Measurements from ENCODE around the gene ATP6V1D. TPM values are rescaled to one million over a fixed set of nuclear protein-coding genes. Genes with fewer than 3 reads are reported as not detected.
"Not testable (repeated sequence)": the region's sequence is repeated elsewhere in the genome, so short reads cannot be mapped to it uniquely, and the experiment has no call there.

ATP6V1D gene
- 96.3 TPM for total RNA-seq

DNA sequence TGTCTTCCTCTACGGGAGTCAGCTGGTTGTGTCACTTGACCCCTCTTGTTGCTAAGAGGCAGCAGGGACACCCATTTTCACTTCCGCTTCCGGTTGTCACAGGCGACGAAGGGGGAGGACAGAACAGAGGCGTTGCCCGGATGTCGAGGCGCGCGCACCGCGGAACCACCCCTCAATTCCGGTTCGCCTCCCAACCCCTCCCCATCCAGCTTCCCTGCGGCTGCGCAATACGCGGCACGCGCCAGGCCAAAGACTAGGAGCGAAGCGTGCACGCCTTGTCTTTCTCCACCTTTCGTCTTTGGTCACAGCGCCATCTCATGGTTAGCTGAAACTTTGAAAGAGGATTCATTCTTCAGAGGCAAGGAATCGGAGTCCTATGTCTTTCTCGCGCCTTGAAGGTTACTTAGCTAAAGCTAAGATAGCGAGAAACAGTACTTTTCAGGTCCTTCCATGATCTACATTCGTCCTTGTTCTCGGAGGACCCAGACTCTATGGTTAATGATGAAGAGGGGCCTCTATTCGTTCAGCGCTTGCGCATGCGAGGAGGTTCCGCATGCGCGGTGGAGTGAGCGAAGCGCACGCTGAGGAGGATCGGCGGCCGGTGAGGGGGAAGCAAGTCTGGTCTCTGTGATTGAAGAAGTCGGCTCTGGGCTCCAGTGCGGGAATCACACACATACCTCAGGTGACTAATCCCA, at the start of gene ATP6V1D, which contains the start of gene EIF2S1:
Gene ATP6V1D (minus strand): TSS at position 30 of the 695 bp plus-strand sequence. CDS start 106 bp downstream, outside the sequence.
Gene EIF2S1 (plus strand): TSS at position 554 of the 695 bp plus-strand sequence. CDS start 4,440 bp downstream, outside the sequence.
- peak; percentile 100 for DNase-seq

DNA sequence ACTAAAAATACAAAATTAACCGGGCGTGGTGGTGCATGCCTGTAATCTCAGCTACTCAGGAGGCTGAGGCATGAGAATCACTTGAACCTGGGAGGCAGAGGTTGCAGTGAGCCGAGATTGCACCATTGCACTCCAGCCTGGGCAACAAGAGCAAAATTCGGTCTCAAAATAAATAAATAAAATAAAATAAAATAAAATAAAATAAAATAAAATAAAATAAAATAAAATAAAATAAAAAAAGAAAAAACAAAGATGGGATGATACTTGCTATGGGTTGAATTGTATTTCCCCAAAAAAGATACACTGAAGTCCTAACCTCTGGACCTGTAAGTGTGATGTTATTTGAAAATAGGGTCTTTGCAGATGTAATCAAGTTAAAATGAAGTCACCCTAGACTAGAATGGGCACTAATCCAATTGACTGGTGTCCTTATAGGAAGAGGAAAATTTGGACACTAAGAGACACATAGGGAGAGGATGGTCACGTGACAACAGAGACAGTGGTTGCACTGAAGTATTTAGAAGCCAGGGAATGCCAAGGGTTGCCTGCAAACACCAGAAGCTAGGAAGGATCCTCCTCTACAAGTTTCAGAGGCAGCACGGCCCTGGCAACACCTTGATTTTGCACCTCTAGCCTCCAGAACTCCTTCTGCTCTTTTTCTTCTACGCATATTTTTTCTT, 48.7 kb upstream of the ATP6V1D start:
- DNase-seq: not testable (repeated sequence)

DNA sequence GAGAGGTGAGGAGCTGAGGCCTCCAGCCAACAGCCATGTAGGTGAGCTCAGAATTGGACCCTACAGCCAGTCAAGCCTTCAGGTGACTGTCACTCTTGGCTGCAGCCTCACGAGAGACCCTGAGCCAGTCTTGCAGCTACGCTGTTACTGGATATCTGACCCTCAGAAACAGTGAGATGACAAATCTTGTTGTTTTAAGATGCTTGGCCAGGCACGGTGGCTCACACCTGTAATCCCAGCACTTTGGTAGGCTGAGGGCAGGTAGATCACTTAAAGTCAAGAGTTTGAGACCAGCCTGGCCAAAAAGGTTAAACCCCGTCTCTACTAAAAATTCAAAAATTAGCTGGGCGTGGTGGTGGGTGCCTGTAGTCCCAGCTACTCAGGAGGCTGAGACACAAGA, 46.2 kb upstream of the ATP6V1D start:
- DNase-seq: no peak

DNA sequence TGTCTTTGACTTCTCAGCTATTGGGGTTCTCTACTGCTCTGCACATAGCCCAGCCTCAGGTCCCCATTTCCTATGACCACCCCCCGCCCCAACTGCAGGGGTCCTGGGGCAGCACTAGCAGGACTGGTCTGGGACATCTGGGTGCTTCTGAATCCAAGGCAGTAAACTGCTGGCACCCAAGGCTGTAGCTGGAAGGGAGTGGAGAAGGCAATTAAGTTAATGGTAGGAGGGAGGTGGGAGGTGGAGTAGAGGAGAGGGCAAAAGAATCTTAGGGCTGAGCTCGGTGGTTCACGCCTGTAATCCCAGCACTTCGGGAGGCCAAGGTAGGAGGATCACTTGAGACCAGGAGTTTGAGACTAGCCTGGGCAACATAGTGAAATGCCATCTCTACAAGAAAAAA, 40.8 kb upstream of the ATP6V1D start:
- no peak for DNase-seq

DNA sequence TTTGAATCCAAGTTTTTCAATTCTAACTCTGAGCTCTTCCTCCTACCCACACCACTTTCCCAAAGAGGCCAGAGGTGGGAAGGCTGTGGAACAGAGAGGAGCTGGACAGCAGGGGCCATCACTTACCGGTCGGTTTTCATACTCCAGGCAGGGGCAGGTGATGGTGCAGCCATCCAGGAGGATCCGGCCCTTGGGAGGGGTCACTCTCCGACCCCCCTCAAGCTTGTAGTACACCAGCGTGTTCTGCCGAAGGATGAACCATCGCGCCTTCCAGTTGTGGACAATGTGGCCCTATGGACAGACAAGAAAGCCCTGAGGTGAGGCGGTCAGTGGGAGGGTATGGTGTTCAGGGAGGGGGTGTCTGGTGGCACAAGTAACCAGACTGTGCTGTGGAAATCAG, 37.9 kb upstream of the ATP6V1D start:
- no peak for DNase-seq

DNA sequence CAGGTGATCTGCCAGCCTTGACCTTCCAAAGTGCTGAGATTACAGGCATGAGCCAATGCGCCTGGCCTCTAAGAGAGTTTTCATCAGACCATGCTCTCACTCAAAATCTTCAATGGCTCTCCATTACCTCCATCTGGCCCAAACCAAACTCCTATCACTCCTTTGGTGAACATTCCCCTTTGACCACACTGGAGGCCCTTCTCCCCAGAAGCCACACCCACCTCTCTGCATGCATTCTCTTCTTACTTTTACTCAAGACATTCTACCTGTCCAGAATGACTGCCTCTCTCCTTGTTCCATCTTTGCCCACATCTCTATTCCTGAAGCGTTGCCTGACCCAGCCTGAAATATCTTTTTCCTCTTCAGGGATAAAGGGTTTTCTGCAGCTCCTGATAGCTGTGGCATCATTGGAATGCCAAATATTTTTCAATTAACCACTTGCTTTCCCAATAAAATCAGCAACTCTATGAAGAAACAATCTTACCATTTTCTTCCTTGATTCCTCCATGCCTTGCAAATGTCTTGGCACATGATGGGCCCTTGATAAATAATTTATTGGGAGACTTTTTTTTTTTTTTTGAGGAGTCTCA, 36.9 kb upstream of the ATP6V1D start:
- no peak for DNase-seq

DNA sequence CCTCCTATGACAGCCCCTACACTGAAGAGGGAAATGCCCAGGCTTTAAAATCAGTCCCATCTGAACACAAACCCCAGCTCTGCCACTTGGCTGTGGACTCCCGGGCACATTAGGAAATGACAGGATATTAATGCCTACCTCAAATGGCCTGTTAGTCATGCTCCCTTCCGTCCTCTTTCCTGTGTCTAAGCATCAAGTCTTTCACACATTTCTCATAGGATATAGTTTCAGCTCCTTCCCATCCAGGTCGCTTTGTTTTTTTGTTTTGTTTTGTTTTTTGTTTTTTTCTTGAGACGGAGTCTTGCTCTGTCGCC, 36.2 kb upstream of the ATP6V1D start:
- no peak for DNase-seq

DNA sequence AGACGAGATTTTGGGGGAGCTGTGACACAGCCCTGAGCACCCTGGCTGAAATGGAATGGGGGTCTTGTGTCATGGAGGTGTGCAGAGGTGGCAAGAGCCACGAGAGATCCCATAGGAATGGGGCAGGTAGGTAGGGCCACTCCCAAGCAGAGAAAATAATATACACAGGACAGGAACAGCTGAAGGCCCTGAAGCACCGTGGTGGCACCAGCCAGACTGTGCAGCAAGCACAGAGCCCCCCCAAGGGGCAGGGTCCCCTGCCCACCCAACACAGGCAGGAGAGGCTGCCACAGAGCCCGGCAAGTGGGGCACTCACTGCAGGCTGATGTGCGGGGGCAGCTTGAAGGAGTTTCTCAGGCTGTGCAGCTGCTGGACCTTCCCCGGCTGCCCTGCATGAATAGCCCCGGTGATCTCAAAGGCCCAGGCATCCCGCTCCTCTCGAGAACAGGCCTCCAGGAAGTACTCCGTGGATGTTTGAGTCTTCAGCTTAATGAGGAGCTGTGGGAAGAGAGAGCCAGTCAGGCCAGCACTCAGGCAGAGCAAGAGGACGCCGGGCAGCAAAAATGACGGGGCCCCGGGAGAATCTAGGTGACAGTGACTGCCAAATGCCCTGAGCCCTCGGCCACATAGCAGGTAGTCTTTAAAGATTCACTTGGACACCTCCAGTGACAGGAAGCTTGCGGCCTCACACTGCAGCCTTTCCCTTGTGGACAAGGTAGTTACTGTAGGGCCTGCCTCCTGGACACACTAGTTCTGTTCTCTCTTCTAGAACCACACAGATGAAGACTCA, 35.7 kb upstream of the ATP6V1D start:
- no peak for DNase-seq

DNA sequence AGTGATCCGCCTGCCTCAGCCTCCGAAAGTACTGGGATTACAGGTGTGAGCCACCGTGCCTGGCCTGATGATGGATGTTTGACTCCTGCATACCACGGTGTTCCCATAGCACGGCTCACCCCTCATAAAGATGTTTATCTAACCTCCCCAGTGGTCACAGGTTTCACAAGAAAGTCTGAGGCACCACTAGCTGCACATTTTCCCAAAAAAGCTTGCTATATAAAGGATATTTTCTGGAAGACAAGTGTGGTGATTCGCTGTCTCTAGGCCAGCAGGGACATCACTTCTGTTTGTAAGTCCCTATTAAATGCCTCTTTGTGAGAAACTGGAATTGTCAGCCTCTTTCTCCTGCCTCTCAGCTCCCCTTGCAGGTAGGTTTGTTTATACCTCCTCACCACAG, 34.1 kb upstream of the ATP6V1D start:
- DNase-seq: no peak

DNA sequence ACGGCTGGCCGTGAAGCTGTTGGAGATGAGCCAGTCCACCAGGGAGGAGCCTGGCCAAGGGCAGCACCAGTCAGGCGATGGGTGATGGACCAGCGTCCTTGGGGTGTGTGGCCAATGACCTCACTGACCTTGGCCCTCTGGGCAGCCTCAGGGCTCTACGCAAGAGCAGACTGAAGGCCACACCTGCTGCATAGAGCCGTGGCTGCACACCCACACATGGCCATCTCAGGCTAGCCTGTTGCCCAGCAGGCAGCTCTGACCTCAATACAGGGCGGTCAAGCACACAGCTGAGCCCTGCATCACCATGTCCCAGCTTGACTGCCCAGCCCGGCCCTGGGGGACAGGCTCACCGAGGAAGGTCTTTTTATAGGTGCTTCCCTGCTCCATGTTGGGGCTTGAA, 33.2 kb upstream of the ATP6V1D start:
- DNase-seq: no peak

DNA sequence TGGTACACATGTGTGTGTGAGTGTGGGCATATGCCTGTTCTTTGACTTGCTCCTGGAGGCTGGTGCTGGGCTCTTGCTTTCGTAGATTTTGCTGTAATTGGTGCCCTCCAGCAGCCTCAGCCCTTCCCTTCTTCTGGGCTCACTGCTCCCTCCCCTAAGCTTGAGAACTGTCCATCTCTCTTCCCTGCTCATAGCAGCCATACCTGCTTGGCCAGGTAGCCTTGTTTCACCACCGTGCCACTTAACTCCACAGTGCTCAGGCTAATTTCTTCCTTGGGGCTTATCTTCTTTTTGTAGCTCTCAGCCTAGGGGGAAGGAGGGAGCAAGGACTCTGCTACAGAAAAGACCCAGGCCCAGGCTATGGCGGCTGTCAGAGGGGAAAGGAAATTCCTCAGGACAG, 32.5 kb upstream of the ATP6V1D start:
- no peak for DNase-seq

DNA sequence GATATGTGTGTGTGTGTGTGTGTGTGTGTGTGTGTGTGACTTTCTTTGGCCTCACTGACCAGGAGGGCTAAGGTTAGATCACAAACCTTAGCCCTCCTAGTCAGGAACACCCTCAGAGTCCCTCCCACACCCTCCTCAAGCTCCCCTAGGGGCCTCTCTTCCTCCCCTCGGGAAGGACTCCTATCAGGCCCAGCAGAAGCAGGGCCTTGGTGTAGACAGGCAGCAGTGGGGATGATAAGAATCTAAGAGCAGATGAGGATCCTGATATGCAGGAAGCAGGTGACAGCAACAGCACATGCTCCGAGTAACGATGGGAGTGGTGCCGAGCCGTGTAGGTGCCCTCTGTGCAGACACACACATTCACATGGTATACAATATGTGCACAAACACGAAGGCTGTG, 31.7 kb upstream of the ATP6V1D start:
- no peak for DNase-seq

DNA sequence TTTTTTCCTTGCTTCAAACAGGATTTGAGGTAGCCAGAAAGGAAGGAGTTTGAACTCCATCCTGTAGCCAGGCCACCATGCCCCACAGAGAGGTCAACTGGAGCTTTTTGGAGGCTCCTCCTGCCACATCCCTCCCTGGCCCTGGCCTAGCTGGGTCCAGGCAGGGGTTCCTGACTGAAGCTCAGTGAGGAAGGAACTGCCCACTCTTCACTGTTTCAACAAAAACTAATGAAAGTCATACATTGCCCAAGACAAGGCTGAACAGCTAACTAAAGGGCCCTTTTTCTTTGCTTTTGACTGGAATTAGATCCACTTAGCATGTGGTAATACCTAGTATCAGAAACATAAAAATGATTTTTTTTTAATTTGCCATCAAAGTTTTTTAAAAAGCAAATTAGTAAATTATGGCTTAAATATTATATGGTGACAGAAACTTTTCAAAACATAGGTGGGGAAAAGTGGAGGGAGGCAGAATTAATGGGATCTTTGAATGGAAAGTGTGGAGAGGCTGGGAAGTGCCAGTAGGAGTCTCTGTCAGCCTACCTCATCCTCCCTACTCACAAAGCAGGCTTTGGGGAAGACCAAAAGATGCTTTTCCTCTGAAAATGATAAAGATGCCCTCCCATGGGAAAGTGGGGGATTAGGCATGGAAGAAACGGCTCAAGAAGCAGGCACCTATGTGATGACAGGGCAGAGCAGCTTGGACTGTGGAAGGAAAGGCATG, 30.4 kb upstream of the ATP6V1D start:
- no peak for DNase-seq

DNA sequence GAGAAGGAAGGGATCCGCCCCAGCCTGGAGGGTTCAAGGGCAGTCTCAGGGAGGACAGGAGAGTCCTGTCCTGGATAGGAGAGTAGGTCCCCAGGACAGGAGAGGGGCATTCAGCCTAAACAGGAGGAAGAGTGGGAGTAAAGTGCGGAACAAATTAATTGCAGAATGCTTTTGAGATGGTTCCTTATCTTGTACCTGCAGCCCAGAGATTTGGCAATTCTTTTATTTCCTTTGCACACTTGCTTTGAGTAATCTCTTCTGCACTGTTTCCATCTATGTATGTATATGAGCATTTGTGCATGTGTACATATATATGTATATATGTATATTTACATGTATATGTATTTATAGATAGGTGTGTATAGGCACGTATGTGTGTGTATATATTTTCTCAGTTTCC, 29.7 kb upstream of the ATP6V1D start:
- no peak for DNase-seq

DNA sequence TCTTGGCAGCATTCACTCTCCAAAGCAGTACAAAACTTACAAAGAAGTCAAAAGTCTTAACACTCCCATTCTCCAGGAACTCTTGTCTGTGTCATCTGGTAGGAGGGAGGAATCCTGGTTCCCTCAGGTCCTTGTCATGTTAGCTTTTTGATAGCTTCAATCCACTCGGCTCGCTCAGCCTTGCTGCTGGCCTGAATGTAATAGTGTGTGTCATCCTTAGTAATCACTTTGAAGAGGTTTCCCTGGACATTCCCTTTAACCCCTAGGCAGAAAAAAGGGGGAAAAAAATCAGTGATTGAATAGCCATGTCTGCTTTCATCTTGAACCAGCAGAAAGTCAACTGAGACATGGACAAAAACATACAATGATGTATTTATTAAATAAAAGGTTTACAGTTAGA, 27.6 kb upstream of the ATP6V1D start:
- no peak for DNase-seq

DNA sequence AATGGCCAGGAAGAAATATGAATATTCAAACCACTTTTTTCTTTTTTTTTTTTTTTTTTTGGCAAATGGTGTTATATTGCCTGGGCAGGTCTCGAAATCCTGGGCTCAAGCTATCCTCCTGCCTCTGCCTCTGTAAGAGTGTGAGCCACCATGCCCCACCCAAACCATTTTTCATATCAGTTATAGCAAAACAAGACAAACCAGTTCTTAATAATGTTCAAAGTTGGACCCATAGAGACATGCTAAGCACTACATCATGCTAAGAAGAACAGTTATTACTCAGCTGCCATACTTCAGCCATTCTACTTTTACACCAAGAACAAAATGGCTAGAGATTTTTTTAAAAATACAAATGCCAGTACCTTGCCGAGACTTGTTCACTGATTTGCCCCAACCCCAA, 26.0 kb upstream of the ATP6V1D start:
- DNase-seq: no peak

DNA sequence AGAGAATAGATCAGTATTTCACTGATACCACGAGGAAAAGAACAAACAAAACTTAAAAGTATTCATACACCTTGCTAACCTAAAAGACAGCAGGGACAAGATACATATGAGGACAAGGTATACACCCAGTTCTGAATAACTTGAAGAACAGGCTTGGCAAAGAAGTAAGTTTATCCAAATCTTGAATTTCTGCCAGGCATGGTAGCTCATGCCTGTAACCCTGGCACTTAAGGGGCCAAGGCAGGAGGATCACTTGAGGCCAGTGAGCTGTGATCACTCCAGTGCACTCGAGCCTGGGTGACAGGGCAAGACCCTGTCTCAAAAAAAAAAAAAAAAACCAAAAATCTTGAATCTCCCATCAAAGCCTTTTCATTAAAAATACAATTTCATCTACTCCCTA, 25.5 kb upstream of the ATP6V1D start:
- peak; percentile 25 for DNase-seq

DNA sequence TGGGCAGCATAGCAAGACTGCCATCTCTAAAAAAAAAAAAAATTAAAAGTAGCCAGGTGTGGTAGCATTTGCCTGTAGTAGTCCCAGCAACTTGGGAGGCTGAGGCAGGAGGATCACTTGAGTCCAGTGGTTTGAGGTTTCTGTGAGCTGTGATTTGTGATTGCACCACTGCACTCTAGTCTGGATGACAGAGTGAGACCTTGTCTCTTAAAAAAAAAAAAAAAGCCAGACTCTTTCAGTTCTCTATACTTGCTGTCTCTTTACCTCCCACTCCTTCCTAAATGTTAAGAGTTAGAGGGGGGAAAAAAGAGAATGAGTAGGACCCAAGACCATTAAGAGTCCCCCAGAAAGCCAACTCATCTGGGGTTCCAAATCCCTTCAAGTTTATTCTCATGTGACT, 18.3 kb upstream of the ATP6V1D start:
- no peak for DNase-seq

DNA sequence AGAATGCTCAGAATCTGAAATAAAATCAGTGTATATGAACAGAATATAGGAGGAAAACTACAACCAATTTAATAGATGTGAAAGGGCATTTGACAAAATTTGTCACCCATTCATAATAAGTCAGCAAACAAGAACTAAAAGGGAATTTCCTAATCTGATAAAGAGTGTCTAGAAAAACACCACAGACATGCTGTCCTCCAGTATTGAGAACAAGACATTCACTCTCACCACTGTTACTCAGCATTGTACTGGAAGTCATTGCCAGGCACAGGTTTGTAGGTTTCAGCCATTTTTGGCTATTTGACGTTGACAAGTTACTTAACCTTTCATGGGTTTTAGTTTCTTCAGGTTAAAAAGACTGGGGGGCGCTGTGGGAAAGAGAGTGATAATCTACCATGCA, 13.7 kb upstream of the ATP6V1D start:
- no peak for DNase-seq

DNA sequence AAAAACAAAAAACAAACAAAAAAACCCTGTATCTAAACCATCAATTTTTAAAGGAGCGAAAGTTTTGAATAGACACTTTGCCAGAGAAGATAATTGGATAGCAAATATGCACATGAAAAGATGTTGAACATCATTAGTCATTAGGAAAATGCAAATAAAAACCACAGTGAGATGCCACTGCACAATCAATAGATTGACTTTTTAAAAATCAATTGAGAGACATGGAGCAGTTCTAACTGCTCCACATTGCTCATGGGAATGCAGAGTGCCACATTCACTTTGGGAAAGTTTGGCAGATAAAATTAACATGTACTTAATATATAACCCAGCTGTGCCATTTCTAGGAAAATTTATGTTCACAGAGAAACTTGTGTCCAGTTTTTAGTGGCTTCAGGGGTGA, 13.2 kb upstream of the ATP6V1D start:
- no peak for DNase-seq

DNA sequence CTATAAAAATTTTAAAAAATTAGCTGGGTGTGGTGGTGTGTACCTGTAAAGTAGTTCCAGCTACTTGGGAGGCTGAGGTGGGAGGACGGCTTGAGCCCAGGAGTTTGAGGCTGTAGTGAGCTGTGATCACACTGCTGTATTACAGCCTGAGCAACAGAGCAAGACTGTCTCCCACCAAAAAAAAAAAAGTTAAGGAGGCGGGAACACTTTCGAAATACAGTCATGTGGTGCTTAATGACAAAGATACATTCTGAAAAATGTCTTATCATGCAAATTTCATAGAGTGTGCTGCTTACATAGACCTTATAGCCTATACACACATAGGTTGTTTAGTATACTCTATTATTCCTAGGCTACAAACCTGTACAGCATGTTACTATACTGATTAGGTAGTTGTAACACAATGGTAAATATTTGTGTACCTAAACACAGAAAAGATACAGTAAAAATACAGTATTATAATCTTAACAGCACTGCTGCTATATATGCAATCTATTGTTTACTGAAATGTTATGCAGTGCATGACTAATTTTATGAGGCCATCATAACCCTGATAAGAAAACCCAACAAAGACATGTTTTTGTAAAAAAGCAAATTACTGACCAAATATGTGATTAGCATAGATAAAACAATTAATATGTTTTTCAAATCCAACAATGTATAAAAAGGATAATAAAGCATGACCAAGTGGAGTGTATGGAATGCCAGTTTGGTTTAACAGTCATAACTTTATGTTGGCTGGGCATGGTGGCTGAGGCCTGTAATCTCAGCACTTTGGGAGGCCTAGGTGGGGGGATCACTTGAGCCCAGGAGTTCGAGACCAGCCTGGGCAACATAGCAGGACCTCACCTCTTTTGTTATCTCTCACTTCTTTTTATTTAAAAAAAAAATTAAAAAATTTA, 11.9 kb upstream of the ATP6V1D start:
- no peak for DNase-seq

Measured in tongue (tissue), 2 donors.